HFF-Myc (cell line): ENCODE data around the gene LGALS13.

ENCODE experiments used
- DNase-seq: peaks from one replicate; pipeline ENCODE4 v3.0.0-alpha.2; 2011; ENCODE audit warnings: low read depth; ENCODE audit errors: extremely low read depth
- H3K4me3 ChIP-seq: replicated peaks from 2 replicates; pipeline ENCODE4 v1.5.1; 2011; ENCODE audit warnings: low read depth, mild to moderate bottlenecking, control low read depth, low read length
- TF ChIP-seq, protein P1 (sequence below): IDR thresholded peaks from 2 replicates; pipeline ENCODE4 v1.5.1; 2012; ENCODE audit warnings: mild to moderate bottlenecking, low read depth, low read length, control low read depth; ENCODE audit errors: missing control alignments

LGALS13 gene

DNA sequence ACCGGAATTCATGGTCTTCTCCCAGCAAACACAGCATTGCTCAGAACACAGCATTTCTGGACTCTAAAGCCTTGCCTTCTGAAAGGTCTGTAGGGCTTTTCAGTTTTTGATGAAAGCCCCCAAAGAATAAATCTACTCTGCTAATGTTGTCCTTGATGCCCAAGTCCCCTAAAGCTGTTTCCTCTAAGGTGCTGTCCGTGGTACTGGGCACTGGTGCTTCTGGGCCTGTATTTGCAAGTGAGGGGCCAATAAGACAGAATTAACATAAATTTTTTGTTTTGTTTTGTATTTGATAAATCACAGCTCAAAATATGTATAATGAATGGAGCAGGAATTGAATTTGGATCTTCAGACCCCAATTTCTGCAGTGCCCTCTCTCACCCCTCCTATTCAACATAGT is 12.1 kb upstream of the LGALS13 start:
- TF ChIP-seq, protein P1, sequence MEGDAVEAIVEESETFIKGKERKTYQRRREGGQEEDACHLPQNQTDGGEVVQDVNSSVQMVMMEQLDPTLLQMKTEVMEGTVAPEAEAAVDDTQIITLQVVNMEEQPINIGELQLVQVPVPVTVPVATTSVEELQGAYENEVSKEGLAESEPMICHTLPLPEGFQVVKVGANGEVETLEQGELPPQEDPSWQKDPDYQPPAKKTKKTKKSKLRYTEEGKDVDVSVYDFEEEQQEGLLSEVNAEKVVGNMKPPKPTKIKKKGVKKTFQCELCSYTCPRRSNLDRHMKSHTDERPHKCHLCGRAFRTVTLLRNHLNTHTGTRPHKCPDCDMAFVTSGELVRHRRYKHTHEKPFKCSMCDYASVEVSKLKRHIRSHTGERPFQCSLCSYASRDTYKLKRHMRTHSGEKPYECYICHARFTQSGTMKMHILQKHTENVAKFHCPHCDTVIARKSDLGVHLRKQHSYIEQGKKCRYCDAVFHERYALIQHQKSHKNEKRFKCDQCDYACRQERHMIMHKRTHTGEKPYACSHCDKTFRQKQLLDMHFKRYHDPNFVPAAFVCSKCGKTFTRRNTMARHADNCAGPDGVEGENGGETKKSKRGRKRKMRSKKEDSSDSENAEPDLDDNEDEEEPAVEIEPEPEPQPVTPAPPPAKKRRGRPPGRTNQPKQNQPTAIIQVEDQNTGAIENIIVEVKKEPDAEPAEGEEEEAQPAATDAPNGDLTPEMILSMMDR, result no peak
- no peak for DNase-seq
- H3K4me3 ChIP-seq, result no peak overlapping the region

DNA sequence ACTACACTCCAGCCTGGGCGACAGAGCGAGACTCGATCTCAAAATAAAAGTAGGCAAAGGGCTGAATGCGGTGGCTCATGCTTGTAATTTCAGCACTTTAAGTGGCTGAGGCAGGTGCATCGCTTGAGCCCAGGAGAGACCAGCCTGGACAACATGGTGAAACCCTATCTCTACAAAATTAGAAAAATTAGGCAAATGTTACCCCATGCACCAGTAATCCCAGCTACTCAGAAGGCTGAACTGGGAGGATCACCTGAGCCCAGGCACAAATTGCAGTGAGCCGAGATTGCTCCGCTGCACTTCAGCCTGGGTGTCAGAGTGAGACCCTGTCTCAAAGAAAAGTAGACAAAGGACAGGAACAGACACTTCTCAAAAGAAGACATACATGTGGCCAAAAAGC is 9.9 kb upstream of the LGALS13 start:
- no peak for DNase-seq
- no peak overlapping the region for H3K4me3 ChIP-seq
- TF ChIP-seq, protein P1, result no peak

DNA sequence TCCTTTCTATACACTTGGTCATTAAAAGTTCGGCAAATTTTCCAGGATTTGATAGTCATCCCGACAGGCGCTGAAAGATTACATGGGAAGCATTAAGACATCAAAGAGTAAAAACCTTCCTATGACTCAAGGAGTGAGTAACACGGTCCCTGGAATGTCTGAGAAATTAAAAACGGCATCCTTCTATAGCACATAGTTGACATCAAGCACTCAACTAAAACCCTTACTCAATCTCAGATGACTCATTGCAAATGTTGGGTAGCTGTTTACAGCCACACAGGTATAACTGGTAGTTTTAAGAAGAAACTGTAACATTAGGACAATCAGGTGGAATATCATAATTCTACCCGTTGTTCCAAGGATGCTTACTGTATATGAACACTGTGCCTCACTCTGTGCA is 6.4 kb upstream of the LGALS13 start:
- DNase-seq, result no peak
- H3K4me3 ChIP-seq, result no peak overlapping the region
- TF ChIP-seq, protein P1, result no peak

DNA sequence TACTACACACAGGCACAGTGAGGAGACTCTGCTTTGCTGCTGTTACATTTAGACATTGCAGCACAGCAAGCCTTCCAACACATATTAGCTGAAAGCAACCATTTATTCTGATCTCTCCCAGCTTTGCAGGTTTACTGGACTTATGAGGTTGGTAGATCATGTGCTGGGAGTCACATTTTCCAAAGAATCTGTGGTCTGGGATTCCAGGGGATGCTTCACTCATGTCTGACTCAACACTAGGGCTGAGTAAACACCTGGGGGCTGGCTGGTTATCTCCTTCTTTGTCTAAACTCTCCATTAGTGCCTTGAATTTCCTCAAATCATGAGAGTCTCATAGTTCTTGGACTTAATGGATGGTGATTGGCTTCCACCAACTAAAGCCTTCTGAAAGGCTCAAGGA is 5.4 kb upstream of the LGALS13 start:
- no peak for DNase-seq
- H3K4me3 ChIP-seq, result no peak overlapping the region
- TF ChIP-seq, protein P1, result no peak

DNA sequence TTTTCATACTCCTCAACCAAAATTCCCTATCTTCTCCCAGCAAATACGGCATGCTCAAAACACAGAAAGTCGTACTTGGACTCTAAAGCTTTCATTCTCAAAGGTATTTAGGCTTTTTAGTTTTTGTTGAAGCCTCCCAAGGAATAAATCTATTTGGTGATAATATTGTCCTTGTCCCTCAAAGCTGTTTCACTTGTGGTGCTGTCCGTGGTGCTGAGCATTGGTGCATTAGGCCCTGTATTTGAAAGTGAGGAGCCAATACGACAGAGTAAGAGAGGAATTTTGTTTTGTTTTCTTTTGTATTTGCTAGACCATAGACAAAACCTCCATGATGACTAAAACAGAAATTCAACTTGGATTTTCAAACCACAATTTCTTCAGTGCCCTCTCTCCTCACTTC is 3.2 kb upstream of the LGALS13 start:
- TF ChIP-seq, protein P1, result no peak
- H3K4me3 ChIP-seq, result no peak overlapping the region
- peak; percentile 9 for DNase-seq

DNA sequence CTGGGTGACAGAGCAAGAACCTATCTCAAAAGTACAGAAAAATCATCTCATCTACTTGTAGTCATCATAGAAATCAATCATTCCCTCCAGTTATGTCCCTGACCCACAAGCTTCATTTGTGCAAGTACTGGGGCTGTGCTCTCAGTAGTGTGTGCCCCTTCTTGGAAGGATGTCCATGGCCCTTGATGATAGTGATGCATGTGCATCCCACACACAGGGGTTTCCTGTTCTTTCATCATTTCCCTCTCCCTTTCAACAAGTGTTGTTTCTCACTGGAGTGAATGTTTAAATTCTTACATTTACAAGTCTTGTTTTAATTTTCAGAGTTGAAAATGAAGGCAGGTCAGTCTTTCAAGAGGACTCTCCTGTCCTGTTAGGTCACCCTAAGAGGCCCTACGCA is 1.5 kb downstream of the LGALS13 start:
- no peak overlapping the region for H3K4me3 ChIP-seq
- TF ChIP-seq, protein P1, result no peak
- DNase-seq, result no peak

DNA sequence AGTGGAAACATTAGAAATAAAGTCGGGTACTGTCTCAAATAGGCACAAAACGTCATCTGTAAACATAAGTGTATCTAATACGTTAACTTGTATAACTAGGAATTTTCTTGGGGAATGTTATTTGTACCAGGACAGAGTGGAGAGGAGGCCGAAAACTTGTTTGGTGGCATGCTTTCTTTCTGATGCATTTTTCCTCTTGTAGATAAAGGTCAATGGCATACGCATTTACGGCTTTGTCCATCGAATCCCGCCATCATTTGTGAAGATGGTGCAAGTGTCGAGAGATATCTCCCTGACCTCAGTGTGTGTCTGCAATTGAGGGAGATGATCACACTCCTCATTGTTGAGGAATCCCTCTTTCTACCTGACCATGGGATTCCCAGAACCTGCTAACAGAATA is 4.7 kb downstream of the LGALS13 start:
- DNase-seq, result no peak
- H3K4me3 ChIP-seq, result no peak overlapping the region
- TF ChIP-seq, protein P1, result no peak
